ENCODE measurements around the gene LTB.

DNA sequence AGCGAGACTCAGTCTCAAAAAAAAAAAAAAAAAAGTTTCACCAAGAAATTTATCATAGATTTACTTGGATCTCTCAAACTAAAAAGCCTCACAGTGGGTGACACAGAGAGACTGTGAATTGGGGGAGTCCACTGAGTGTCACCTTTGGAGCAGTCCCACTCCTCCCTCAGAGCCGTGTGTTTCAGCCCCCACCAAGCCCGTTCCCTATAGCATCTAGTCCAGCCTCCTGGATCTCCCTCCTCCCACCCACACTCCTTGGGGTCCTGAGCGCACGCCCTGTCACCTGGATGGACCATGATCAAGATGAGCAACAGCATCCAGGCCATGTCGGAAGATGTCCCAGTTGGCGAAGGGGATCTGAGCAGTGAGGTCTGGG lies 10.2 kb upstream of the LTB start:
- TF ChIP-seq, protein P1, sequence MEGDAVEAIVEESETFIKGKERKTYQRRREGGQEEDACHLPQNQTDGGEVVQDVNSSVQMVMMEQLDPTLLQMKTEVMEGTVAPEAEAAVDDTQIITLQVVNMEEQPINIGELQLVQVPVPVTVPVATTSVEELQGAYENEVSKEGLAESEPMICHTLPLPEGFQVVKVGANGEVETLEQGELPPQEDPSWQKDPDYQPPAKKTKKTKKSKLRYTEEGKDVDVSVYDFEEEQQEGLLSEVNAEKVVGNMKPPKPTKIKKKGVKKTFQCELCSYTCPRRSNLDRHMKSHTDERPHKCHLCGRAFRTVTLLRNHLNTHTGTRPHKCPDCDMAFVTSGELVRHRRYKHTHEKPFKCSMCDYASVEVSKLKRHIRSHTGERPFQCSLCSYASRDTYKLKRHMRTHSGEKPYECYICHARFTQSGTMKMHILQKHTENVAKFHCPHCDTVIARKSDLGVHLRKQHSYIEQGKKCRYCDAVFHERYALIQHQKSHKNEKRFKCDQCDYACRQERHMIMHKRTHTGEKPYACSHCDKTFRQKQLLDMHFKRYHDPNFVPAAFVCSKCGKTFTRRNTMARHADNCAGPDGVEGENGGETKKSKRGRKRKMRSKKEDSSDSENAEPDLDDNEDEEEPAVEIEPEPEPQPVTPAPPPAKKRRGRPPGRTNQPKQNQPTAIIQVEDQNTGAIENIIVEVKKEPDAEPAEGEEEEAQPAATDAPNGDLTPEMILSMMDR (IDR thresholded peaks at IDR 0.05), result no peak
- TF ChIP-seq POLR2AphosphoS5 (IDR thresholded peaks at IDR 0.05), result no peak
- no peak for TF ChIP-seq POLR2A (IDR thresholded peaks at IDR 0.05)
